Kidney epithelial cell (primary cell): ENCODE results near the gene PBXIP1. TPM values are rescaled to one million over a fixed set of nuclear protein-coding genes. Genes with fewer than 3 reads are reported as not detected.

Experiments used
- DNase-seq: peaks from one replicate; pipeline ENCODE4 v3.0.0-alpha.2; 2010; ENCODE audit warnings: low read depth
- H3K27me3 ChIP-seq: 2 replicates; pipeline ENCODE4 v1.6.0; 2011; ENCODE audit warnings: low read length; ENCODE audit not compliant: control insufficient read depth, insufficient read depth
- H3K36me3 ChIP-seq: 2 replicates; pipeline ENCODE4 v1.5.1; 2011; ENCODE audit warnings: low read length; ENCODE audit not compliant: control insufficient read depth, insufficient read depth
- H3K4me3 ChIP-seq: 2 replicates; pipeline ENCODE4 v1.5.1; 2011; ENCODE audit warnings: low read depth, mild to moderate bottlenecking, control low read depth, low read length
- total RNA-seq: library from RNA; depleted of rRNA; stranded (reverse); fragments of >200 nt; gene quantifications from 2 replicates; pipeline ENCODE4 v1.2.3, GENCODE V29; 2015
- TF ChIP-seq, protein P1 (sequence below): IDR thresholded peaks from 2 replicates; pipeline ENCODE4 v1.5.1; 2011; ENCODE audit warnings: mild to moderate bottlenecking, moderate library complexity, low read length, control low read depth, inconsistent platforms; ENCODE audit not compliant: insufficient read depth, poor library complexity, severe bottlenecking

Gene PBXIP1
- total RNA-seq, 1 donor from 2014 or later, result 102 TPM

GRCh38 chr1:154964359-154964758 lies 8.5 kb upstream of the PBXIP1 start:
- TF ChIP-seq, protein P1, sequence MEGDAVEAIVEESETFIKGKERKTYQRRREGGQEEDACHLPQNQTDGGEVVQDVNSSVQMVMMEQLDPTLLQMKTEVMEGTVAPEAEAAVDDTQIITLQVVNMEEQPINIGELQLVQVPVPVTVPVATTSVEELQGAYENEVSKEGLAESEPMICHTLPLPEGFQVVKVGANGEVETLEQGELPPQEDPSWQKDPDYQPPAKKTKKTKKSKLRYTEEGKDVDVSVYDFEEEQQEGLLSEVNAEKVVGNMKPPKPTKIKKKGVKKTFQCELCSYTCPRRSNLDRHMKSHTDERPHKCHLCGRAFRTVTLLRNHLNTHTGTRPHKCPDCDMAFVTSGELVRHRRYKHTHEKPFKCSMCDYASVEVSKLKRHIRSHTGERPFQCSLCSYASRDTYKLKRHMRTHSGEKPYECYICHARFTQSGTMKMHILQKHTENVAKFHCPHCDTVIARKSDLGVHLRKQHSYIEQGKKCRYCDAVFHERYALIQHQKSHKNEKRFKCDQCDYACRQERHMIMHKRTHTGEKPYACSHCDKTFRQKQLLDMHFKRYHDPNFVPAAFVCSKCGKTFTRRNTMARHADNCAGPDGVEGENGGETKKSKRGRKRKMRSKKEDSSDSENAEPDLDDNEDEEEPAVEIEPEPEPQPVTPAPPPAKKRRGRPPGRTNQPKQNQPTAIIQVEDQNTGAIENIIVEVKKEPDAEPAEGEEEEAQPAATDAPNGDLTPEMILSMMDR, result no peak
- peaks cover 8% of the 10 kb centered on the region for H3K36me3 ChIP-seq
- no peaks in the 10 kb centered on the region for H3K27me3 ChIP-seq
- no peak for DNase-seq
- H3K4me3 ChIP-seq, result no peak overlapping the region

DNA sequence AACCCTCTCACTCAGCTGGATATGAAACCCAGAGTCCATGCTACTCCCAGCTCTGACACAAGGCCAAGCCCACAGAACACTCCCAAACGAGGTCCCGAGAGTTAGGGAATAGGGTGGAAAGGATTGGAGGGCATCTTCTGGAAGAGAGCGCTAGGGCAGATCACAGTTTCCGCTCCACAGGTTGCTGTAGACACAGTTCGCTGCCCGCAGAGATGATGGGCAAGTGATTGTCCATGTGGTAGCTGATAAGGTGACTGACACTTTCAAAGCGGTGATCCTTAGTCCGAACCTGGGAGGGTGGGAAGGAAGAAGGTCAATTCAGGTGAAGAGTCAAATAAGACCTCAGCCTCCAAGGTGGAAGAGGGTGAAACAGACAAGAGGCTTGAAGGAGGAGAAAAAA lies 7.7 kb upstream of the PBXIP1 start:
- Histone ChIP-seq H3K27me3 (no peaks in the 10 kb centered on the region), H3K36me3 (peaks cover 8% of the 10 kb centered on the region)
- TF ChIP-seq, protein P1, result no peak

GRCh38 chr1:154962795-154963330 lies 7.0 kb upstream of the PBXIP1 start:
- no peak overlapping the region for H3K4me3 ChIP-seq
- DNase-seq, result no peak
- TF ChIP-seq, protein P1, result no peak
- H3K36me3 ChIP-seq, result peaks cover 7% of the 10 kb centered on the region
- no peaks in the 10 kb centered on the region for H3K27me3 ChIP-seq

More for the DNA sequence above, 7.7 kb upstream of the PBXIP1 start:
- no peak overlapping the region for H3K4me3 ChIP-seq
- no peak for DNase-seq

DNA sequence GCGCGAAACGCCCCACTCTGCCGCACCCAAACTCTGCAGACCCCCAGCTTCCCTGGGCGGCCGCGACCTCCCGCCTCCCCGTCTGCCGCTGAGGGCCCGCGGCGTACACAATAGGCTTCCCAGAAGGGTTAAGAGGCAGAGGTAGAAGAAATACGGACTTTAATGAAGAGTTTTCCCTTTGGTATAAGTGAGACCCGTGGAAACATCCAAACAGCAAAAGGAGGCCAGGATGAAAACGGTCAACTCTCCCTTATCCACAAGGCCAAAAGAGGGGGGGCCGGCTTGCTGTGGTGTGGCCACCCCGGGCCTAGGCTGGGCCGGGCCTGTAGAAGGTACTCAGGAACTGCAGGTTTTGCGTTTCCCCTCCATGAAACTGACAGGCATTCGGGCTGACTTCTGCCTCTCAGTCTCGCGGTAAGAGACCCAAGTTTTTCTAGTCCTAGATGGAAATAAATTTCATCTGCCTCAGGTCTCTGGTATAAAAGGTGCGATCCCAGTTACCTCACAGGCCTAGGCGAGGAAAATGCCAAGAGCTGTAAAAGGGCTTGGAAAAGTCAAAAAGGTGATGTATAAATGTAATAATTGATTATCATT lies 6.4 kb upstream of the PBXIP1 start:
- Histone ChIP-seq H3K36me3 (peaks cover 4% of the 10 kb centered on the region), H3K4me3 (peak overlapping the region; percentile 67), H3K27me3 (no peaks in the 10 kb centered on the region)
- no peak for DNase-seq
- TF ChIP-seq, protein P1, result no peak

GRCh38 chr1:154961207-154962155 lies 5.6 kb upstream of the PBXIP1 start, which contains the start of gene PYGO2:
TSS of gene PYGO2 (minus strand) at chr1:154961782. CDS start at chr1:154961576, 206 bp downstream.
- Histone ChIP-seq H3K36me3 (peaks cover 4% of the 10 kb centered on the region), H3K27me3 (no peaks in the 10 kb centered on the region)
- no peak for DNase-seq

More at GRCh38 chr1:154961207-154962155, 5.6 kb upstream of the PBXIP1 start, which contains the start of gene PYGO2:
- TF ChIP-seq, protein P1, result no peak
- peak within 1 kb of the TSS; percentile 67 for H3K4me3 ChIP-seq
